DND-41 (cell line): ENCODE results near the gene LYPD8.

Experiments
- EZH2 ChIP-seq: IDR thresholded peaks from 3 replicates; pipeline ENCODE4 v1.6.1; 2012; ENCODE audit warnings: borderline replicate concordance, low read depth, mild to moderate bottlenecking, moderate library complexity, low read length, inconsistent platforms; ENCODE audit not compliant: severe bottlenecking
- TF ChIP-seq, protein P1 (sequence below): IDR thresholded peaks from 2 replicates; pipeline ENCODE4 v1.5.1; 2012; ENCODE audit warnings: borderline replicate concordance, low read length, moderate library complexity, mild to moderate bottlenecking; ENCODE audit not compliant: poor library complexity, severe bottlenecking; ENCODE audit errors: extremely low read depth

DNA sequence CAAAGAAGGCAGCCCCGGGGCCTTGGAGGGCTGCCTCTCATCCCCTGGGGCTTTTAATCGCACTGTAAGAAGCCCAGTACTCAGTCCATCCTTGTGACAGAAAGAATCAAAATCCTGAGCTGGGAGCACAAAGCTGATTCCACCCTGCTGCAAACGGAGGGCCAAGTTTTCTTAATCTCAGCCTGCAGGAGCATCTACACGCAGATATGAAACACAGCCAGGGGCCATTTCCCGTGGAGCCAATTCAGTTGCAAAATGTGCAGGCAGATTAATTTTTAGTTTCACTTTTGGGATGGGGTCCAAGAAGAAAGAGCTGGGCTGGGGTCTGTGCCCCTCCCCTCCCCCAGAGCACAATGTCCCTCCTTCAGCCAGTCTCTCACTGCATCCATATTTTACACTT, 4.4 kb downstream of the LYPD8 start:
- TF ChIP-seq, protein P1, sequence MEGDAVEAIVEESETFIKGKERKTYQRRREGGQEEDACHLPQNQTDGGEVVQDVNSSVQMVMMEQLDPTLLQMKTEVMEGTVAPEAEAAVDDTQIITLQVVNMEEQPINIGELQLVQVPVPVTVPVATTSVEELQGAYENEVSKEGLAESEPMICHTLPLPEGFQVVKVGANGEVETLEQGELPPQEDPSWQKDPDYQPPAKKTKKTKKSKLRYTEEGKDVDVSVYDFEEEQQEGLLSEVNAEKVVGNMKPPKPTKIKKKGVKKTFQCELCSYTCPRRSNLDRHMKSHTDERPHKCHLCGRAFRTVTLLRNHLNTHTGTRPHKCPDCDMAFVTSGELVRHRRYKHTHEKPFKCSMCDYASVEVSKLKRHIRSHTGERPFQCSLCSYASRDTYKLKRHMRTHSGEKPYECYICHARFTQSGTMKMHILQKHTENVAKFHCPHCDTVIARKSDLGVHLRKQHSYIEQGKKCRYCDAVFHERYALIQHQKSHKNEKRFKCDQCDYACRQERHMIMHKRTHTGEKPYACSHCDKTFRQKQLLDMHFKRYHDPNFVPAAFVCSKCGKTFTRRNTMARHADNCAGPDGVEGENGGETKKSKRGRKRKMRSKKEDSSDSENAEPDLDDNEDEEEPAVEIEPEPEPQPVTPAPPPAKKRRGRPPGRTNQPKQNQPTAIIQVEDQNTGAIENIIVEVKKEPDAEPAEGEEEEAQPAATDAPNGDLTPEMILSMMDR: no peak
- no peak for TF ChIP-seq EZH2
